Cardiac fibroblast (primary cell): ENCODE data around the gene NBPF11.
"Not testable (repeated sequence)": the region's sequence is repeated elsewhere in the genome, so short reads cannot be mapped to it uniquely, and the experiment has no call there.

ENCODE experiments used
- DNase-seq, 2 donors: peaks; one replicate each; pipeline versions ENCODE4 v3.0.0 to v3.0.0-alpha.2; 2010; ENCODE audit warnings: low read depth in 2 of 2
- H3K4me3 ChIP-seq, 2 donors: replicated peaks in 1 of 2; 1 replicate in 1 of 2; 2 replicates in 1 of 2; pipeline ENCODE4 v1.5.1; 2011; ENCODE audit warnings: low read depth in 2 of 2, low read length in 2 of 2, mild to moderate bottlenecking in 2 of 2, moderate library complexity in 1 of 2
- TF ChIP-seq, protein P1 (sequence below): IDR thresholded peaks from one replicate; pipeline ENCODE4 v1.5.1; 2011; ENCODE audit warnings: low read depth, mild to moderate bottlenecking, low read length, inconsistent platforms

The NBPF11 gene

DNA sequence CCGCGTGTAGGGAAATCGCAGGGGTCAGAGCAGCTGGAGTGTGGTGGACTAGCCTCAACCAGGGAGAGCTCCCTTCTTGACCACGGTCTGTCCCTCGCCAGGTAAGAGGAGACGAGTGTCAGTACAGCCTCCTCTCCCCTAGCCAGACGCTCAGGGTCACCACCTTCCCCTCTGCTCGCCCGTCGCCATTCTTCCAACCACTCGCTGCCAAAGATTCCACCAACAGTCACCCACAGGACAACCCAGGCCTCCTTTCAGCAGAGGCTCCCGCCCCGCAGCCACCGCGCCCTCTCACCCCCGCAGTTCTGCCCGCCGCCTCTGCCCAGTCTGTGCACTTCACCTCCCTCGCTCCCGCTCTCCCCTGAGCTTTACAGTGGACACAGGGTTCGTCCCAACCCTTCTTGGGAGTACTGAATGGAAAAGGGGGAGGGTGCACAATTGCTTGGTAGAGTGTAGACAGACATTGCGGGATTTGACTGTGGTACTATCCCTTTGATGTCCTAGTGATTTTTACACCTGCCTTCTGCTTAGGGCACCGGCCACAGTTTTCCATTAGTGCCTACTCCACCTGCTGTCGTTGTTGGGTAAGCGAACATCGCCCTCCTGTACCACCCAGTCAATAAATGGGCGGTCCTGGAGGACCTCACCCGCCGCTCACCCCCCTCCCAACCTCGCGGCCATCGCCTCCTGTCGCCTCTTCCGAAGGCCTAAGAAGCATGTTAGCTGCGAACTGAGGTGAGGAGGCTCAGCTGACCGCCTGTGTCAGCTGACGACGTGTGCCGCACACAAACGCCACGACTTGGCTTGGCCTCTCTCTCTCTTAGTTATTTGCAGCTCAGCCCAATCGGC lies 9.2 kb upstream of the NBPF11 start:
- no peak overlapping the region for H3K4me3 ChIP-seq
- no peak for DNase-seq
- TF ChIP-seq, protein P1, sequence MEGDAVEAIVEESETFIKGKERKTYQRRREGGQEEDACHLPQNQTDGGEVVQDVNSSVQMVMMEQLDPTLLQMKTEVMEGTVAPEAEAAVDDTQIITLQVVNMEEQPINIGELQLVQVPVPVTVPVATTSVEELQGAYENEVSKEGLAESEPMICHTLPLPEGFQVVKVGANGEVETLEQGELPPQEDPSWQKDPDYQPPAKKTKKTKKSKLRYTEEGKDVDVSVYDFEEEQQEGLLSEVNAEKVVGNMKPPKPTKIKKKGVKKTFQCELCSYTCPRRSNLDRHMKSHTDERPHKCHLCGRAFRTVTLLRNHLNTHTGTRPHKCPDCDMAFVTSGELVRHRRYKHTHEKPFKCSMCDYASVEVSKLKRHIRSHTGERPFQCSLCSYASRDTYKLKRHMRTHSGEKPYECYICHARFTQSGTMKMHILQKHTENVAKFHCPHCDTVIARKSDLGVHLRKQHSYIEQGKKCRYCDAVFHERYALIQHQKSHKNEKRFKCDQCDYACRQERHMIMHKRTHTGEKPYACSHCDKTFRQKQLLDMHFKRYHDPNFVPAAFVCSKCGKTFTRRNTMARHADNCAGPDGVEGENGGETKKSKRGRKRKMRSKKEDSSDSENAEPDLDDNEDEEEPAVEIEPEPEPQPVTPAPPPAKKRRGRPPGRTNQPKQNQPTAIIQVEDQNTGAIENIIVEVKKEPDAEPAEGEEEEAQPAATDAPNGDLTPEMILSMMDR: no peak

DNA sequence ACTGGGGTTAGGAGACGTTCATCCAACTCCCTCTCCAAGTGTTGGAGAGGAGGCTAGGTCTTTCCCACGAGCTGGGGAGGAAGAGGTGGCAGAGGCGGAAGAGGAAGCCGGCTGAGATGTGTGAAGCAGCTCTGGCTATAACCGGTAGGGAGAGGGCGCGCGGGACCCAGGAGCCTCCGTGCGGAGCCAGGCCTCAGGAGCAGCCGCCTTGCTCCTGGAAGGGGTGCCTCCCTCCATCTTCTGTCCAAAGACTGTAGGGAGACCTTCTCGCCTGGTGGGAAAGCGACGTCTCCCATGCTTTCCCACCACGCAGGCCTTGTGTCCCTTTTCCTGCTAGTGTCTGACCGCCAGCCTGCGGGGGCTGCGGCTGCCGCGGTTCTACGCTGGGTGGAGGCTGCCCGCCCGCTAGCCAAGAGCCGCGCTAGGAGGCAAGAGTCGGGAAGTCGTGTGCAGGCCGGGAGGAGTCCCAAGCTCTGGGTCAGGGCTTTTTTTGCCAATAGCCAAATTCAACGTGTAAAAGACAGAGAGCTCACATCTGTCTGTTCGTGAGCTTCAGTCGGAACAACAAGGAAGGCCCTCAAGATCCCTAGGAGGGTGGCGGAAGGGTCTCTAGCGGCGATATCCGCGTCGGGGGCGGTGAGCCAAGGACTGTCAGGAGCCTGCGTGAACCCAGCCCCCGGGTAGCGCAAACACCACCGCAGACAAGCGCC lies 8.4 kb upstream of the NBPF11 start:
- TF ChIP-seq, protein P1: no peak
- no peak for DNase-seq
- no peak overlapping the region for H3K4me3 ChIP-seq

DNA sequence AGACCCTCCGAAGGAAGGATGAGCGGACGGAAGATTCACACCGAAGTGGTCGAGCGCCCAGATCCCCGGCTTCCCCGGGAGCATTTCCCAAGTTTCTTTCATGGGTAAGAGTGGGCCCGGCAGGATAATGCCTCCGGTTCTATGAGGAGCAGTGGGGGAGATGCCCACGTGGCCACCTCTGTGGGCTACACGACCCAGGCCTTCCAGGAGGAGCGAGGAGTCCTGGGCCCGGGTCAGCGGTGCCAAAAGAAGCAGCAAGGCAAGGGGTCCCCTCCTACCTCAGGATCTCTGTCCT lies 7.9 kb upstream of the NBPF11 start:
- DNase-seq: no peak
- TF ChIP-seq, protein P1: no peak
- H3K4me3 ChIP-seq: no peak overlapping the region

DNA sequence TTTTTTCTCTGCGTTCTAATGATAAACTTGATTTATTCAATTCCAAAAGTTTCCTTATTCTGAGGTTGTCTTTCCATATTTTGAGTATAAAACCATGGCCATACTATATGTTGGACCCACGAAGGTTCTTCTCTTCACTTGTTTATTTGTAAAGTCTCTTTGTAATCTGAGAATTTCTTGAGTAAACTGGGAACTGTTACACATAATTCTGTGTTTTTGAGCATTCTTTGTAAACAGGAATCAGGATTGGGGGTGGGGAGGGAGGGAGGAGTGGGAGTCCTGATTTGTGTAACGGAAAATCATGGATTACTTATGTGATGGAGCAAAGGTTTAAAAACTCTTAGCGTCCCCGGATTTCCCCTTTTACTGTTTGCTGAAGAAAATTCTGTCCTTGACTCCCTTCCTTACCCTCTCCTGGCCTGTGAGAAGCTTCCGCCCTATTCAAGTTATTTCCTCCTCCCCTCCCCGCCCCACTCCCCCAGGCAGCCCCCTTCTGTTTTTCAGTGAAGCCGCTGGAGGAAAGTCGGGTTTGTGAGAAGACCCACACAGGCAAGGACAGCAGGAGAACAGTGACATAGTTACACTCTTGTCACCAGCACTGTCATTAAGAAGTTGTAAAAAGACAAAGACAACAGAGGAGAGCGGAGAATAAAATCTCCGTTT lies 6.4 kb upstream of the NBPF11 start:
- DNase-seq: no peak
- H3K4me3 ChIP-seq: no peak overlapping the region
- TF ChIP-seq, protein P1: no peak

DNA sequence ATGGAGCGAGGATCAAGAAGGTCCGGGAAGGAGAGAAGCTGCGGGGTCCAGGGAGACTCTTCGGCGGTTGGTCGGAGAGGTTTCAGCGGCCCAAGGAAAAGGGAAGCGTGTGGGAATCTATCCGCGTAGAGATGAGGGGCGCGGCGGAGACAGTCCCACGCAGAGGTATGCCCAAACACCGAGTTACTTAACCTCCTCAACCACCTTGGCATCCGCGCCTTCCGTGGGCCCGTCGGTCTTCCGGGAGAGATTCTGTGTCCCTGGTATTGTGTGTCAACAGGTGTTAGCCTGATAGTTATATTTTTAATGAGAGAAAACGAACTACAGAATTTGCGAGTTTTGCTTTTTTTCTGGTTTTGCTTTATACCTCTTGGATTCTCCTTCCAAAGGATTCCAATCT lies 5.7 kb upstream of the NBPF11 start:
- DNase-seq: not testable (repeated sequence)

DNA sequence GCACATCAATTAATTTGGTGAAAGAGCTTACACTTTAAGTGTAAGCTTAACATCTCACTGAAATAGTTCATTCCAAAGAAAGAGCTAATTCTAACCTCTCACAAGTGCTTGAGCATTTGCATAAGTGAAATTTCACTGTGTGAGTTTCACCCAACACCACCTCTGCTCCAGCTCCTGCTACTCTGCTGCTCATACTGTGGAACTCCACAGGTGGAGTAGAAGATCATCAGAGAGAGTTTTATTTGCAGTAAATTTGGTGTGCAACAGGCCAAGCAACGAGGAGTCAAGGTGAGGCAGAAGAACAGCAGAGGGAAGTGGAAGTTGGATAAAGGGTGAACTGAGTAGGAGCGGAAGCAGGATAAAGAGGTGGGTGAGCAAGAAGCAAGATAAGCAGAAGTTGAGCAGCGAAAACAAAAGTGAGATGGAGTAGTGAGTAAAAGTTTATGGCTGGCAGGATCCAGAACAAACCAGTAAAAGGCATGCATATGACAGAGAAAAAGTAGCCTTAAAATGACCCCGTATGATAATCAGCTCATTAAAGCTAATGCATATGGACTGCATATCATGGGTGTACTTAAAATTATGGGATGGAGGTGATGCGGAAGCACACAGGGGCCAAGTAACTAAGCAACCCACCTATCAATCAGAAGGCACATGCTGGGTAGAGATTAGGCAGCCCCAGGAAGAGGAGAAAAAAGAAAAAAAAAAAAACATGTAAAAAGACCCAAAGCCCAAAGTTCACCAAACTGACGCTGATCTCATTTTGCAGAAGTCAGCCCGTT lies 3.6 kb upstream of the NBPF11 start:
- not testable (repeated sequence) for DNase-seq, H3K4me3 ChIP-seq

More for the DNA sequence above, 5.7 kb upstream of the NBPF11 start:
- H3K4me3 ChIP-seq: not testable (repeated sequence)

DNA sequence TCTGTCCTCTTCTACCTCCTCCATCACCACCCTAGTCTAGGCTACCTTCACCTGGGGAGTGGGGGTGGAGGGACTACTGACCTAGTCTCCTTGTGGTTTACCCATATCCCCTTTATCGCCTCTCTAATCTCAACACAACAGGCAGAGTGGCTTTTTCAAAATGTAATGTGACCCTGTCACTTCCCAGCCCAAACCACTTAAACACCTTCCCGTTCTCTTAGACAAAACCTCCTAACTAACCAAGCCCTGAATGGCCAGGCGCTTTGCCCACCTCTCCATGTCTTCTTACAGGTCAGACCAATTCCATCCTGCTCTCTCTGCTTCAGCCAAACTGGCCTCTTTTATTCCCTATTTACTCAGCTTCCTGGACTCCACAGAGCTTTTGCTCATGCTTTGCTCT lies 714 bp upstream of the NBPF11 start:
- not testable (repeated sequence) for H3K4me3 ChIP-seq, DNase-seq

DNA sequence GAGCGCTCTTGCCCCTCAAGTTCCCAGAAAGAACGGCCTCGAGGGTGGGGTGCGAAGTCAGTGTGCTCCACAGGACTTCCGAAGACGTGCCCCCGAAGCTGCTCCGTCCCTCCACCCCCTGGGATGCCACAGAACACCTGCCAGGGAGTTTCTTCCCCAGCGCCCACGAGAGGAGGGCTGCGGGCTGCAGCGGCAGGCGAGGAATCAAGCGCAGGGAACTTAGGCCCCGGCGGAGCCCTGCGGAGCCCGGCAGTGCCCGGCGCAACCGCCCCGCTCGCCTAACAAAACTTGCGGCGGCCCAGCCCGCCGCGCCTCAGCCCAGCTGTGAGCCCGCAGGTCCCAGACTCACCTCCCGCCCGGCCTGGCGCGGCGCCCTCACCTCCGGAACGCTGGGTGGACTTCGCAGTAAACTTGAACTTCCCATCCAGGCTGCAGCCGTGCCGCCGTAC lies 686 bp downstream of the NBPF11 start:
- H3K4me3 ChIP-seq: peak overlapping the region; percentile 57 to 63
- DNase-seq: peak; percentile 14 to 31

DNA sequence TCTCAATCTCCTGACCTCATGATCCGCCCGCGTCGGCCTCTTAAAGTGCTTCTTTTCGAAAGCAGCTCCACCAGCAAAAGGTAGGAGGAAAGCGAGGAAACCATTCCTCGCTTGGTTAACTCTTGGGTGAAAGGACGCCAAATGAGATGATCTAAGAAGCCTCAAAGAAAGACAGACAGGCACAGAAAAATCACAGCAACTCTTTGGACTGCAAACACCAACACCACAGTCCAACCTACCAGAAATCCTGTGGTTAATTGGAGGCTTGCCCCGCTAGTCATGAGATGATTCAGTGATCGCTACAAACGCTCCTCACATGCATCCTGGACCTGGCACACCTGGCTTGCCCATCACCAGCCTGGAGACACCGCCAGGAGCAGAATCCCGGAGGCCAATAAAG lies 1.1 kb downstream of the NBPF11 start:
- H3K4me3 ChIP-seq: peak overlapping the region; percentile 57 to 63
- peak; percentile 11 to 36 for DNase-seq

DNA sequence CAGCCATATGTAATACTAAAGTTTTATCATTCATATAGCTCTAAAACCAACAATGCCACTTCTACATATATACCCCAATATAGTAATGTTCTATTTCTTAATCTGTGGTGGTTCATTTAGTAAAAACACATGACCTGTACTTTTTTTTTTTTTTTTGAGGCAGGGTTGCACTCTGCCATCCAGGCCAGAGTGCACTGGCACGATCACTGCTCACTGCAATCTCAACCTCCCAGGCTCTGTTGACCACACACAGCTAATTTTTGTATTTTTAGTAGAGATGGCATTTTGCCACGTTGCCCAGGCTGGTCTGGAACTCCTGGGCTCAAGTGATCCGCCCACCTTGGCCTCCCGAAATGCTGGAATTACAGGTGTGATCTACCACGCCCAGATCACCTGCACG lies 2.1 kb downstream of the NBPF11 start:
- DNase-seq, H3K4me3 ChIP-seq: not testable (repeated sequence)

DNA sequence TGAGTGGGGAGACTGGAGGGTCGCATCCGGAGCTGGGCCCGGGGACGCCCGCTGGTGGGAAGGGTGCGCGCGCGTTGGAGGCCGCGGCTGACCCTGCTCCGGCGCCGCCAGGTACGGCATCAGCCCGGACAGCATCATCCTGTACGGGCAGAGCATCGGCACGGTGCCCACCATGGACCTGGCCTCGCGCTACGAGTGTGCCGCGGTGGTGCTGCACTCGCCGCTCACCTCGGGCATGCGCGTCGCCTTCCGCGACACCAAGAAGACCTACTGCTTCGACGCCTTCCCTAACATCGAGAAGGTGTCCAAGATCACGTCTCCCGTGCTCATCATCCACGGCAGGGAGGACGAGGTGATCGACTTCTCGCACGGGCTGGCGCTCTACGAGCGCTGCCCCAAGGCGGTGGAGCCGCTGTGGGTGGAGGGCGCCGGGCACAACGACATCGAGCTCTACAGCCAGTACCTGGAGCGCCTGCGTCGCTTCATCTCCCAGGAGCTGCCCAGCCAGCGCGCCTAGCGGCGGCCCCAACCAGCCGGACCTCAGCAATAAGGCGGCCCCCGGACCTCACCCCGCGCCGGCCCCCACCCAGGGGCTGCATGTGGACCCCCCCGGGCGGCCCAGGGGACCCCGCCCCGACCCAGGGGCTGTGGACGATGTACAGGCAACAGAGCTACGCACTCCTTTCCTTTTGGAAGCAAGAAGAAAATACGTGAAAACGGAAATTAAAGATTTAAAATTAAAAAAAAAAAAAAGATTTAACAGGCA lies 2.8 kb downstream of the NBPF11 start:
- not testable (repeated sequence) for H3K4me3 ChIP-seq, DNase-seq
